ENCODE results near the gene SORCS2. TPM values are rescaled to one million over a fixed set of nuclear protein-coding genes. Genes with fewer than 3 reads are reported as not detected.

Gene SORCS2
- total RNA-seq, 2 experiments from 2014 or later, result 0.07 to 0.15 TPM

DNA sequence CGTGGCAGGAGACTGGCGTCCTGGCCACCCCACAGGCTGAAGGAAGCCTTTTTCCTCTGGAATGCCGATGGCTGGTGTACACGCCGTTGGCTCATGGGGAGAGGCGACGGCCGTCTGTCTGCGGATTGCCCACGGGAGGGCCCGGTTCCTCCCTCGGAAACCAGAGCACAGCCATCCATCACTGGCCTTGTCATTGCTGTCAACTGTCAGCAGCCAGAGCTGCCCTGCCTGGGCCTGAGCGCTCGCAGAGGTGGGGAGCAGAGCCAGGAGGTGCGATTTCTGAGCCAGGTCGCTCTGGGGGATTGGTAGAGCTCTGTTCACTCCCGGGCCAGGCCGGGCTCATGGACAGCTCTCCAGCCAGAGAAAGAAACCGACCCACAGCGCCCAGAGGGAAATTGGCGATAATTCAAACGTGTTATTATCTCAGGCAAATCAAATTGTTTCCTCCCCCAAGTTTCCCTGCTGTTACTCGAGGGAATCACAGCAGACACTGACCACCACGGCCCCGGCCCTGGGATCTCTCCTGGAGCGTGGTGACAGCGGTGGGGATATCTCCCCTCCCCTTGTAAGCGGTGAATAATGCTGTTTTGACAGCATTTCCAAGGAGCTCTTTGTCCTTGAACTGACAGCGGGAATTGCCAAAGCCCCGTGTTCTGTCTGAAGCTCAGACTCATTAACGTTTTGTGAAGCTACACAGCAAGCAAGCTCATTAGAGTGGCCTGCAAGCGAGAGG lies 463.3 kb downstream of the SORCS2 start:
- Mint-ChIP-seq H3K4me3 (no peak overlapping the region), H3K4me1 (ENCODE audit: low read depth) (peaks cover 3% of the 10 kb centered on the region), H3K27ac (no peak overlapping the region), H3K9me3 (no peaks in the 10 kb centered on the region), H3K36me3 (ENCODE audit: low read depth) (no peaks in the 10 kb centered on the region), H3K27me3 (ENCODE audit: low read depth) (peaks cover 3% of the 10 kb centered on the region)
- CTCF ChIA-PET, result interaction anchor here (1.3 kb wide), 1 partner anchor 147 kb away, joined by 3 read pairs; no protein-coding TSS in a partner anchor
- intact Hi-C loops (cut with micrococcal nuclease), result no loop called here
- DNase-seq, result no peak

DNA sequence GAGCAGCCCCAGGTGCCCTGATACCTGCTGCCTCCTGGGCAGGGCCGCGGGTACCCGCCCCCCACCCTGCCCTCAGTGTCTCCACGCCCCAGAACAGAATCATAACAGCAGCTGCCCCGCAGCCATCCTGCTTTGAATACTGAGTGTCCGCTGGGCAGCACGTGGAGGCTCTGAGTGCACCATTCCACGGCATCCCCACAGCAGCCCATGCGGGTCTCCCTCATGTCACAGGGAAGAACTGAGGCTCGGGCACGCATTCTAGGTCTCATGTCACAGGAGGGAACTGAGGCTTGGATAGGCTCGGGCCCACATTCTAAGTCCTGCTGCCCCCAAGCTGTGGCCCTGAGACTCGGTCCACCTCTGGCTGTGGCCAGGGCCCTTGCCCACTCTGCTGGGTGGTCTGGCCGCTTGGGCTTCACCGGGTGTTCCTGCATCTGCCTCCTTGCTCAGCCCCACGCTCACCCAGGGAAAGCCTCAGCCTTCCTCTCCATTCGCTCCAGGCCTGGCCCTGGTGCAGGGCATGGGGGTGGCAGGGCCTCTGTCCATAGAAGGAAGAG lies 464.0 kb downstream of the SORCS2 start:
- intact Hi-C loops (cut with micrococcal nuclease), result no loop called here
- H3K36me3 Mint-ChIP-seq (ENCODE audit: low read depth), result no peaks in the 10 kb centered on the region
- H3K4me1 Mint-ChIP-seq (ENCODE audit: low read depth), result no peaks in the 10 kb centered on the region
- no peak for DNase-seq
- CTCF ChIA-PET, result interaction anchor here (1.3 kb wide), 1 partner anchor 146 kb away, joined by 3 read pairs; no protein-coding TSS in a partner anchor
- H3K4me3 Mint-ChIP-seq, result no peak overlapping the region
- H3K9me3 Mint-ChIP-seq, result no peaks in the 10 kb centered on the region
- peaks cover 3% of the 10 kb centered on the region for H3K27me3 Mint-ChIP-seq (ENCODE audit: low read depth)
- H3K27ac Mint-ChIP-seq, result no peak overlapping the region

DNA sequence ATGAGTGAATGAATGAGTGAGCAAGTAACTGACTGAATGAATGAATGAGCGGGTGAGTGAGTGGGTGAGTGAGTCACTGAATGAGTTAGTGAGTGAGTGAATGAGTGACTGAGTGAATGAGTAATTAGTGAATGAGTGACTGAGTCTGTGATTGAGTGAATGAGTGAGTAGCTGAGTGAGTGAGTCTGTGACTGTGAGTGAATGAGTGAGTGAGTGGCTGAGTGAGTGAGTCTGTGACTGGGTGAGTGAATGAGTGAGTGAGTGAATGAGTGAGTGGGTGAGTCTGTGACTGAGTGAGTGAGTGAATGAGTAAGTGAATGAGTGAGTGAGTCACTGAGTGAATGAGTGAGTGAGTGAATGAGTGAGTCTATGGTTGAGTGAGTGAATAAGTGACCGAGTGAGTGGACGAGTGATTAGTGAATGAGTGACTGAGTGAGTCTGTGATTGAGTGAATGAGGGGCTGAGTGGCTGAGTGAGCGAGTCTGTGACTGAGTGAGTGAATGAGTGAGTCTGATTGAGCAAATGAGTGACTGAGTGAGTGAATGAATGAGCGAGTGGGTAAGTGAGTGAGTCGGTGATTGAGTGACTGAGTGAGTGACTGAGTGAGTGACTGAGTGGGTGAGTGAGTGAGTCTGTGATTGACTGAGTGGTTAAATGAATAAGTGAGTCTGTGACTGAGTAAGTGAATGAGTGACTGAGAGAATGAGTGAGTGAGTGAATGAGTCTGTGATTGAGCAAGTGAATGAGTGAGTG lies 465.4 kb downstream of the SORCS2 start:
- no peak overlapping the region for H3K27ac Mint-ChIP-seq
- intact Hi-C loops (cut with micrococcal nuclease), result no loop called here
- no peaks in the 10 kb centered on the region for H3K4me1 Mint-ChIP-seq (ENCODE audit: low read depth)
- no peaks in the 10 kb centered on the region for H3K27me3 Mint-ChIP-seq (ENCODE audit: low read depth)
- no peak for DNase-seq
- H3K36me3 Mint-ChIP-seq (ENCODE audit: low read depth), result no peaks in the 10 kb centered on the region
- H3K9me3 Mint-ChIP-seq, result no peaks in the 10 kb centered on the region
- H3K4me3 Mint-ChIP-seq, result no peak overlapping the region
- CTCF ChIA-PET, result no interaction called here

DNA sequence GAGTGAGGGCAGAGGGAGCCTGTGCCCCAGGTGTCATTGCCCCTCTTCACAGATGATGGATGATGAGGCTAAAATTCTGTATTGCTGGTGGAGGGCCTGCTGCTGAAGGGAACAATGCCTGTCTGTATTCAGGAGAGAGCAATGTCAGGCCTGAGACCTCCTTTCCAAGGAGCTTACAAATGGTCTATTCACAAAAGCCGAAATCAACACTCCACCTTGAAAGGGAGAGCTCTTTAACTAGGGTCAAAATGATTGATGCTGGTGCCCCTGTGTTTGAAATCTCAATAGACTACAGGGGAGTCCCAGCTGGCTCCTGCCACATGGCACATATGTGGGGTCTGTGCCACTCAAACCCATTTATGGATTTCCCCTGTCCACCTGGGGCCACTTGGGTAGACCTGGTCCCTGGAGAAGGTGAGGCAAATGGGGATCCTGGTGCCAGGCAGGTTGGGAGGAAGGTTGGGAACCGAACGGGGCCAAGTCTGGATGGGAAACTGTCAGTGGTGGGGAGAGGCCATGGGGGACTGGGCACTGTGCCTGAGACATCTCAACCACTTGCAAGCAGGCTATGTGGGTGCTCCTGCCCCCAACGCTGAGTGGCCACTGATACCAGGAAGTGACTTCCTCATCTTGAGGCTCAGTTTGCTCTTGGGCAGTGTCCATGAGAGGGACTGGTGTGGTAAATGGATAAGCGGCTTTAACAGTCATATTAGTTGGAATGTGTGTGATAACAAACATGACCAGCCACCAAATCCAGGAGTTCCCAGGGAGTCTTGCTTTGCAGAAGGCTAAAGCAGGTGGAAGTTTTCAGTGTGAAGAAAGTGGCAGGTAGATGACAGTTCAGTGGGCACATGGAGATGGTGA lies 466.2 kb downstream of the SORCS2 start:
- Mint-ChIP-seq H3K4me3 (no peak overlapping the region), H3K27ac (no peak overlapping the region), H3K27me3 (ENCODE audit: low read depth) (no peaks in the 10 kb centered on the region), H3K4me1 (ENCODE audit: low read depth) (no peaks in the 10 kb centered on the region), H3K9me3 (no peaks in the 10 kb centered on the region), H3K36me3 (ENCODE audit: low read depth) (no peaks in the 10 kb centered on the region)
- intact Hi-C loops (cut with micrococcal nuclease), result no loop called here
- CTCF ChIA-PET, result no interaction called here
- DNase-seq, result no peak

DNA sequence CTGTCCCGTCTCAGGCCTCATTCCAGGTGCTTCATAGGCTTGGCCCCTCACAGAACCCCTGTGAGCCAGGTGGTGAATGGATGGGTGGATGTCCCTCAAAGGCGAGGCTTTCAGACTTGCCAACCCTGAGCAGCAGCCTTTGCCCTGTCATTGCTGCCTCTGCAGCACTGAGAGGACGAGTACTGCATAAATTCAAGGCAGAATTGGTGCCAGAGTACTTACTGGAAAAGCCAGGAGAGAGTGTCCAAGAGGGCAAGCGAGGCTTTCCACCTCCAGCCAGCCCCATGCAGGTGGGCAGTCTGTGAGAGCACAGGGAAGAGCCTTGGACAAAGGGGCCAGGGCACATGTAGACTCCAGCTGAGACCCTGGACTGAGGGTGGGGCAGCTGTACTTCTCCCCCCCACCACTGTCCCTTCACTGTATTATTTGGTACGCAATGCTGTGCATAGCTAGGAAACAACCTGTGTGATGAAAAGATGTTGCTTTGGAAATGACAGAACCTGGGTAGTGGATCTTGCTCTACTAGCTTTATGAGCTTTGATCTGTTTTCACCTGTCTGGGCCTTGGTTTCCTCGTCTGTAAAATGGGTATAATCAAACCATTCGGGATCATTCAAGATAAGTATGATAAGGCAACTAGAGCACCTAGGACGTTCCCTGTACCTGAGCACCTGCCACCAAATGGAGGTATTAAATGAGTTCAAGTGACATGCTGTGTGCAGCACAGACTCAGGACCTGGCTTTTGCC lies 467.3 kb downstream of the SORCS2 start:
- CTCF ChIA-PET, result interaction anchor here (0.8 kb wide), 1 partner anchor 143 kb away, joined by 4 read pairs; no protein-coding TSS in a partner anchor
- H3K4me1 Mint-ChIP-seq (ENCODE audit: low read depth), result no peaks in the 10 kb centered on the region
- no peak overlapping the region for H3K27ac Mint-ChIP-seq
- intact Hi-C loops (cut with micrococcal nuclease), result no loop called here
- no peak overlapping the region for H3K4me3 Mint-ChIP-seq
- H3K36me3 Mint-ChIP-seq (ENCODE audit: low read depth), result no peaks in the 10 kb centered on the region
- no peaks in the 10 kb centered on the region for H3K27me3 Mint-ChIP-seq (ENCODE audit: low read depth)
- DNase-seq, result no peak
- H3K9me3 Mint-ChIP-seq, result no peaks in the 10 kb centered on the region

DNA sequence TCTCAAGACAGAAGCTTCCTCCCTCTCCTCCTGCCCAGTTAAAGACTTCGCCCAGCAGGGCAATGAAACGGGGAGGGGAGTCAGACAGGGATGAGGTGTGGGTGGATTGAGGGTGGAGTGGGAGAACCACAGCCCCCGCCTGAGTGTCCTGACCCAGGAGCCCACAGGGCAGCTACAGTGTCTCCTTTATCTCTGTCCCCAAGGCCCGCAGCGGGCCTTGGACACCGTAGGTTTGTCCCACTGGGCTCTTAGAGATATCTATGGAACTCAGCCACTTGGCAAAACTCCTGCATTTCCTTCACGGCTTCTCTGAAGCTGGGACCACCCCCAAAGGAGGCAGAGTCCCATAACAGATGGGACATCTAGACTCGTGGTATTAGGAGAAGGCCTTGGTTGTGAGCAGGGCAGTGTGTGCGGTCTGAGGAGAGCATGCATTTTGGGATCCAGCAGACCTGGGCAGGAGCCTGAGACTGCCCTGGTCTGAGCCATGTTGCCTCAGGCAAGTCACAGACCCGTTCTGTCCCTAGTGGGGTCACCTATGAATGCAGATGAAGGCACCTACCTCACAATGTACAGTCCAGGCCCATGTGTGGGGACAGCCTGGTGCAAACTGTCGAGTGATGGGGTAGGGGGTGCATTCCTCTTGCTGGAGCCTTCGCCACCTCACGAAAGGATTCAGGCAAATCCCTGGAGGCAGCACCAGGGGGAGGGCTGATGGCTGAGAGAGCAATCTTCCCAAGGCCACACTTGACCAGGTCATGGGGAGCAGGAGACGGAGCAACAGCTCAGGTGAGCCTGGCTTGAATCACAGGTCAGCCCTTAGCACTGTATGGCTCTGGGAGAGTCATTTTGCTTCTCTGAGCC lies 468.1 kb downstream of the SORCS2 start:
- intact Hi-C loops (cut with micrococcal nuclease), result no loop called here
- no peak overlapping the region for H3K4me3 Mint-ChIP-seq

DNA sequence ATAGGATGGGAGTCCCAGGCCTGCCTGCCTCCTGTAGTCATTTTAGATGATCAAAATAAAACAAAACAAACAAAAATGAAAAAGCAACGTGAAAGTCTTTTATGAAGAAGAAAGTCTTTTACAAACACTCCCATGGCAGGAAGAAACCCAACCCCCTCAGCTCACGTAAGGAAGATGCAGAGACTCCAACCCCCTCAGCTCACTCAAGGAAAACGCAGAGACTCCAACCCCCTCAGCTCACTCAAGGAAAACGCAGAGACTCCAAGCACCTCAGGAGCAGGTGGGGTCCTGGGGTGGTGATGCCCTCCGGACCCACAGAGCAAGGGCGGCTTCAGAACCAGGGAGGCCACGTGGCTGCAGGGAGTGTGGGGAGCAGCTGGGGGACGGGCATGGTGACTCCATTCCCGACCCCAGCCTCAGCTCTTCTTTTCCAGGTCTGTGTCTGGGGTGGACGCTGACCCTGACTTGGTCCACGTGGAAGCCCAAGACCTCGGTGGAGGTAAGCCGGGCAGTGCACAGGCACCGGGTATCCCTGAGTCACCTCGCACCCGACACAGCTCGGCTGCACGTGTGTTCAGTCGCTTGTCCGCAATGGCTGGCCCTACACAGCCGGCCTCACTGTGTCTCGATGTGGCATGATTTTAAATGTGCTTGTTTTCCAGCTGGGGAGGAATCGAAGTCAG lies 468.9 kb downstream of the SORCS2 start:
- Mint-ChIP-seq H3K4me1 (ENCODE audit: low read depth) (no peaks in the 10 kb centered on the region), H3K9me3 (no peaks in the 10 kb centered on the region), H3K27me3 (ENCODE audit: low read depth) (no peaks in the 10 kb centered on the region), H3K27ac (no peak overlapping the region), H3K36me3 (ENCODE audit: low read depth) (no peaks in the 10 kb centered on the region), H3K4me3 (no peak overlapping the region)
- intact Hi-C loops (cut with micrococcal nuclease), result no loop called here
- DNase-seq, result no peak
- CTCF ChIA-PET, result no interaction called here

More for the DNA sequence above, 468.1 kb downstream of the SORCS2 start:
- Mint-ChIP-seq H3K27me3 (ENCODE audit: low read depth) (no peaks in the 10 kb centered on the region), H3K4me1 (ENCODE audit: low read depth) (no peaks in the 10 kb centered on the region), H3K36me3 (ENCODE audit: low read depth) (no peaks in the 10 kb centered on the region), H3K9me3 (no peaks in the 10 kb centered on the region), H3K27ac (no peak overlapping the region)
- CTCF ChIA-PET, result interaction anchor here (0.8 kb wide), 1 partner anchor 142 kb away, joined by 4 read pairs; no protein-coding TSS in a partner anchor
- DNase-seq, result no peak

DNA sequence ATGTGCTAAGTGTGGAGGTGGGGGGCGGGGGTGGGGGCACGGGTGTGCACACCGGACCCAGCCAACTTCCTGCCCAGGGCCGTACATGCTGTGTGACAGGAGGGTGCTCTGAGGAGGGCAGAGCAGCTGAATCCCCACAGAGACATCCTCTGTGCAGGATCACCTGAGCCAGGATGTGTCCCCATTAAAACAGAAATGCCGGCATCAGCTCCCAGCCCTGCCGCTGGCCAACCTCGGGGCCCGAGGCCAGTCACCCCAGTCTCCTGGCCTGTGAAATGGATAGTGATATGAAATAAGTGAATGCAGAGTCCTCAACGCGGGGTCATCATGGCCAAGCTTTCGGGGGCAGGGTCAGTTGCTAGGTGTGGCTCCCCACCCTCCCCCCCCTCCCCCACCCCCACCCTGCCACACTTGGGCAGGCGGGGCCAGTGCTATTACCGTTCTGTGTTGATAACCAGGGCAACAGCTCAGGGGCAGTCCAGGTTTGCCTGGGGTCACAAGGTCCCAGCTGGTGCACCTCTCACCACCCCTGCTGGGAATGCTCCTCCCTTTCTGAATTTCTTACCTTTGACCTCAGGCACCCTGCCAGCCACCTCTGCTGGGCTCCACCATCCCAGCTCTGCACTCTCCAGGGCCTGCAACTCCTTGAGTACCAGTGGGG lies 469.6 kb downstream of the SORCS2 start:
- Mint-ChIP-seq H3K9me3 (no peaks in the 10 kb centered on the region), H3K27ac (no peak overlapping the region), H3K36me3 (ENCODE audit: low read depth) (no peaks in the 10 kb centered on the region), H3K4me3 (no peak overlapping the region), H3K4me1 (ENCODE audit: low read depth) (no peaks in the 10 kb centered on the region), H3K27me3 (ENCODE audit: low read depth) (no peaks in the 10 kb centered on the region)
- intact Hi-C loops (cut with micrococcal nuclease), result no loop called here
- no peak for DNase-seq
- CTCF ChIA-PET, result no interaction called here

DNA sequence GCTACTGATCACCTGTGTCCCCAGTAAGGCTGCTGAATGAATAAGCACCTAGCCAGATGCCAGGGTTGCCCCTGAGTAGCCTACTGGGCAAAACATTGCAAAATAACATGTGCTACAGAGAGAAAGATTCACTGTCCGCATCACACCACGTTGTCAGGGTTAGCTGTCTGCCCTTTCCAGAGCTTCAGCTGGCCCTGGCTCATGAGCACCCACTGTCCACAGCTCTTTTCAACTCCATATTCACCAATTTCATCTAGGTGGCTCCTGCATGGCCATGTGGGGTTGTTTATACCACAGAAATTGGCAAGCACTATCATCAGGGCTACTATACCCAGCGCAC lies 470.1 kb downstream of the SORCS2 start:
- CTCF ChIA-PET, result no interaction called here
- Mint-ChIP-seq H3K27ac (no peak overlapping the region), H3K4me1 (ENCODE audit: low read depth) (no peaks in the 10 kb centered on the region), H3K27me3 (ENCODE audit: low read depth) (no peaks in the 10 kb centered on the region), H3K4me3 (no peak overlapping the region), H3K9me3 (no peaks in the 10 kb centered on the region), H3K36me3 (ENCODE audit: low read depth) (no peaks in the 10 kb centered on the region)
- no peak for DNase-seq
- intact Hi-C loops (cut with micrococcal nuclease), result no loop called here

DNA sequence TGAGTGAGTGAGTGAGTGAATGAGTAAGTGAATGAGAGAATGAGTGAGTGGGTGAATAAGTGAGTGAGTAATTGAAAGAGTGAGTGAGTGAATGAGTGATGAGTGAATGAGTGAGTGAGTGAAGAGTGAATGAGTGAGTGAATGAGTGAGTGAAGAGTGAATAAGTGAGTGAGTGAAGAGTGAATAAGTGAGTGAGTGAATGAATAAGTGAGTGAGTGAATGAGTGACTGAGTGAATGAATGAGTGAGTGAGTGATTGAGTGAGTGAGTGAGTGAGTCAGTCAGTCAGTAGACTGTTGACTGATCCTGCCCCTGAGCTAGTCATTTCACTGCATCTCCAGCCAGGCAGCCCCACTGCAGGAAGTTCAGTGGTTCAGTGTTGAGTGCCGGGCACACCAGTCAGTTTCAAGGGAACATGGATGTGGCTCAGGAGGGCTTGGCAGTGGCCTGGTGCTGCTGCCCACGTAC lies 470.8 kb downstream of the SORCS2 start:
- H3K4me1 Mint-ChIP-seq (ENCODE audit: low read depth), result no peaks in the 10 kb centered on the region
- no peaks in the 10 kb centered on the region for H3K9me3 Mint-ChIP-seq
- H3K4me3 Mint-ChIP-seq, result no peak overlapping the region
- H3K27ac Mint-ChIP-seq, result no peak overlapping the region
- DNase-seq, result peak; percentile 17
- no peaks in the 10 kb centered on the region for H3K36me3 Mint-ChIP-seq (ENCODE audit: low read depth)
- H3K27me3 Mint-ChIP-seq (ENCODE audit: low read depth), result no peaks in the 10 kb centered on the region
- intact Hi-C loops (cut with micrococcal nuclease), result no loop called here
- CTCF ChIA-PET, result no interaction called here
